Measurements from ENCODE around the gene YBX2.

- no peak for TF ChIP-seq CTCF (IDR thresholded peaks at IDR 0.05)
- no peak for TF ChIP-seq POLR2A (IDR thresholded peaks at IDR 0.05)
These were observed 1.1 kb upstream of the YBX2 start for GRCh38 chr17:7295230-7296180.

Measured in thyroid gland (tissue), 4 donors.